RWPE1 (cell line): ENCODE measurements around the gene COPS8.
A peak's percentile ranks its signal among the peaks of the same experiment; 100 is the strongest.

Source experiments
- CTCF ChIA-PET: fragments of 350-600 bp; sonication (Branson Sonifier 250); formaldehyde crosslinking; extraction: SDS; loops from one replicate; lab custom pipeline; 2021; lab: Yijun Ruan, JAX
- POLR2A ChIA-PET: fragments of 400-600 bp; formaldehyde crosslinking; extraction: SDS; loops from one replicate; lab custom pipeline; 2020; ENCODE audit warnings: antibody characterized with exemption; ENCODE audit not compliant: low non-redundant PET; lab: Yijun Ruan, JAX
- DNase-seq: peaks from one replicate; pipeline ENCODE4 v3.0.0; 2012; ENCODE audit warnings: low spot score
- H3K27ac ChIP-seq: fragments of 450-650 bp; 2 replicates; pipeline ENCODE4 v1.5.1; 2017
- TF ChIP-seq, protein P1 (sequence below): fragments of 450-650 bp; conservative IDR thresholded peaks from 2 replicates; pipeline ENCODE4 v1.5.1; 2017; ENCODE audit warnings: low read depth, mild to moderate bottlenecking

COPS8 gene

DNA sequence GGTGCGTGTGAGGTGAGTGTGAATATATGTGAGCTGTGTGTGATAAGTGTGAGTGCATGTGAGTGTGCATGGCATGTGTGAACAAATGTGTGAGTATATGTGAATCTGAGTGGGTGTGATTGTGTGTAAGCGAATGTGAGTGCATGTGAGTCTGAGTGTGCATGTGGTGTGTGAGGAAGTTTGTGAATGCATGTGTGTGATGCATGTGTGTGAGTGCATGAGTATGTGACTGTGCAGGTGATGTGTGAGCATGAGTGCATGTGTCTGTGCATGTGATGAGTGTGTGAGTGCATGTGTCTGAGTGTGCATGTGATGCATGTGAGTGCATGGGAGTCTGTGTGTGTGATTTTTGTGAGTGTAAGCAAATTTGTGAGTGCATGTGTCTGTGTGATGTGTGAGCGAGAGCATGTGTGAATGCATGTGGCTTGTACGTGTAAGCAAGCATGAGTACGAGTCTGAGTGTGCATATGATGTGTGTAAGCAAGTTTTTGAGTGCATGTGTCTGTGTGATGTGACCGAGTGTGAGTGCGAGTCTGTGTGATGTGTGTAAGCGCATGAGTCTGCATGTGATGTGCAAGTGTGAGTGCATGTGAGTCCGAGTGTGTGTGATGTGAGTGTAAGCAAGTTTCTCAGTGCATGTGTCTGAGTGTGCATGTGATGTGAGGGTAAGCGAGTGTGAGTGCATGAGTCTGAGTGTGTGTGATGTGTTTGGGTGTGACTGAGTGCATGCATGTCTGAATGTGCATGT is 43.3 kb downstream of the COPS8 start:
- H3K27ac ChIP-seq, result peak overlapping the region; percentile 93
- CTCF ChIA-PET, result interaction anchor here (0.7 kb wide), 1 partner anchor 13 kb away, joined by 4 read pairs; no protein-coding TSS in a partner anchor
- TF ChIP-seq, protein P1, sequence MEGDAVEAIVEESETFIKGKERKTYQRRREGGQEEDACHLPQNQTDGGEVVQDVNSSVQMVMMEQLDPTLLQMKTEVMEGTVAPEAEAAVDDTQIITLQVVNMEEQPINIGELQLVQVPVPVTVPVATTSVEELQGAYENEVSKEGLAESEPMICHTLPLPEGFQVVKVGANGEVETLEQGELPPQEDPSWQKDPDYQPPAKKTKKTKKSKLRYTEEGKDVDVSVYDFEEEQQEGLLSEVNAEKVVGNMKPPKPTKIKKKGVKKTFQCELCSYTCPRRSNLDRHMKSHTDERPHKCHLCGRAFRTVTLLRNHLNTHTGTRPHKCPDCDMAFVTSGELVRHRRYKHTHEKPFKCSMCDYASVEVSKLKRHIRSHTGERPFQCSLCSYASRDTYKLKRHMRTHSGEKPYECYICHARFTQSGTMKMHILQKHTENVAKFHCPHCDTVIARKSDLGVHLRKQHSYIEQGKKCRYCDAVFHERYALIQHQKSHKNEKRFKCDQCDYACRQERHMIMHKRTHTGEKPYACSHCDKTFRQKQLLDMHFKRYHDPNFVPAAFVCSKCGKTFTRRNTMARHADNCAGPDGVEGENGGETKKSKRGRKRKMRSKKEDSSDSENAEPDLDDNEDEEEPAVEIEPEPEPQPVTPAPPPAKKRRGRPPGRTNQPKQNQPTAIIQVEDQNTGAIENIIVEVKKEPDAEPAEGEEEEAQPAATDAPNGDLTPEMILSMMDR, result no peak
- POLR2A ChIA-PET, result no interaction called here
- no peak for DNase-seq

GRCh38 chr2:237129625-237130263 is 44.1 kb downstream of the COPS8 start:
- ChIA-PET POLR2A (no interaction called here), CTCF (no interaction called here)
- H3K27ac ChIP-seq, result peak overlapping the region; percentile 93
- TF ChIP-seq, protein P1, result no peak
- DNase-seq, result no peak

- peak overlapping the region; percentile 42 for H3K27ac ChIP-seq
- ChIA-PET CTCF (no interaction called here), POLR2A (no interaction called here)
- TF ChIP-seq, protein P1, result no peak
- no peak for DNase-seq
These were observed 45.1 kb downstream of the COPS8 start for GRCh38 chr2:237130562-237131421.

DNA sequence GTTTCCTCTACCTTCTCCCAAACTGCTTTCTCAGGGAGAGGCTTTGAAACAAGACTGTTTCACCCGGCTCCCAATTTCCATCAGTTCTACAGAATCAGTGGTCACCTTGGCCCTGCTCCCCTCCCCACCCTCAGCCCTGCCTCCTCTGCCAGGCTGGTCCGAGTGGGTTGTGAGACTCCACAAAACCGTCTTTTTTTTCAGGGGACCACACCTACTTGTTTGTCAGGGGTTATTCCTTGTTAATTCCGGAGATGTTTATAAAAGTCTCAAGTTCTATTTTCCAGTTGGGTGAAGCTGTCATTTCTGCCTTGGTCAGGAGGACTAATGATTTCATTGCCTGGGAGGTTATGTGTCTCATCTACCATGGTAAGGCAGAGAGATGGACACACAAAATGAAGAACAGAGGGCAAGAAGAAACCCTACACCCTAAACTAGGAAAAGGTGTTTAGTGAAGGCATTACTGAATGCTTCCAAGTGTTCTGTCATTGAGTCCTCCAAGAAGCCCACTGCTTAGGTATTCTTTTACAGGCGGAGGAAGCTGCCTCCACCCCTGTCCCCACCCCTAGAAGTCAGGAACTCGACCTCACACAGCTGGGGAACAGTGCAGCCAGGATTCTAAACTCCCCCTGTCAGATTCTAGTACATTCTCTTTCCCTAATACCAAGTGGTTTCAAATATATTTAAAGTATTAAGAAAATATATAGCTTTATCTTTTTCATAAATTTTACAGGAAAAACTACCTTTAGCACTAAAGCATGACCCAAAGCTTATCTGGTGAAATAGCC is 46.3 kb downstream of the COPS8 start:
- CTCF ChIA-PET, result interaction anchor here (0.6 kb wide), 1 partner anchor 365 kb away, joined by 3 read pairs; no protein-coding TSS in a partner anchor
- no peak for DNase-seq
- TF ChIP-seq, protein P1, result no peak
- POLR2A ChIA-PET, result no interaction called here
- H3K27ac ChIP-seq, result peak overlapping the region; percentile 74

GRCh38 chr2:237132799-237133198 is 47.1 kb downstream of the COPS8 start:
- H3K27ac ChIP-seq, result peak overlapping the region; percentile 38; the same call in 1 of the 2 replicates
- DNase-seq, result no peak
- TF ChIP-seq, protein P1, result 0 out of 2 replicates have a peak, but pooled peaks have one; percentile 14
- POLR2A ChIA-PET, result no interaction called here
- CTCF ChIA-PET, result no interaction called here
